ENCODE results near the gene CTDNEP1.

GRCh38 chr17:7295230-7296180 is 44.0 kb upstream of the CTDNEP1 start:
- TF ChIP-seq CTCF (IDR thresholded peaks at IDR 0.05) = no peak
- TF ChIP-seq NFIC (IDR thresholded peaks at IDR 0.05; ENCODE audit: borderline replicate concordance) = no peak
- no peak for TF ChIP-seq GABPA (IDR thresholded peaks at IDR 0.05; ENCODE audit: low read depth)
- no peak for TF ChIP-seq SIN3A (IDR thresholded peaks at IDR 0.05; ENCODE audit: borderline replicate concordance, low read depth, low read length)
- no peak for TF ChIP-seq PBX3 (IDR thresholded peaks at IDR 0.05)
- TF ChIP-seq MXI1 (IDR thresholded peaks at IDR 0.05; ENCODE audit: low read depth, low read length) = no peak
- TF ChIP-seq JUND (IDR thresholded peaks at IDR 0.05) = no peak
- TF ChIP-seq RXRA (IDR thresholded peaks at IDR 0.05; ENCODE audit: borderline replicate concordance, low read depth) = no peak
- TF ChIP-seq RCOR1 (IDR thresholded peaks at IDR 0.05; ENCODE audit: low read length) = no peak
- no peak for TF ChIP-seq RFX5 (IDR thresholded peaks at IDR 0.05; ENCODE audit: low read length)
